Suprapubic skin (tissue), 4 donors: ENCODE results near the gene EDNRA. TPM values are rescaled to one million over a fixed set of nuclear protein-coding genes. Genes with fewer than 3 reads are reported as not detected.

Experiments used
- DNase-seq, 2 donors: peaks; one replicate each; pipeline ENCODE4 v3.0.0-alpha.2; 2019; ENCODE audit warnings: low spot score in 2 of 2
- H3K27ac ChIP-seq: fragments of 200-600 bp; sonication (generic); one replicate; pipeline ENCODE4 v1.5.1; 2019
- H3K27me3 ChIP-seq: fragments of 200-600 bp; sonication (generic); one replicate; pipeline ENCODE4 v1.5.1; 2019
- H3K36me3 ChIP-seq: fragments of 200-600 bp; sonication (generic); one replicate; pipeline ENCODE4 v1.5.1; 2019
- H3K4me1 ChIP-seq: fragments of 200-600 bp; sonication (generic); one replicate; pipeline ENCODE4 v1.5.1; 2019
- H3K4me3 ChIP-seq: fragments of 200-600 bp; sonication (generic); one replicate; pipeline ENCODE4 v1.5.1; 2019; ENCODE audit warnings: mild to moderate bottlenecking
- H3K9me3 ChIP-seq: fragments of 200-600 bp; sonication (generic); one replicate; pipeline ENCODE4 v1.5.1; 2019
- EP300 ChIP-seq: sonication (generic); formaldehyde crosslinking; IDR thresholded peaks from one replicate; pipeline ENCODE4 v1.6.1; 2017; ENCODE audit warnings: antibody characterized with exemption
- POLR2A ChIP-seq, 2 donors: fragments of 450-650 bp; IDR thresholded peaks; one replicate each; pipeline ENCODE4 v1.6.1; 2017; ENCODE audit warnings: antibody characterized with exemption in 2 of 2, mild to moderate bottlenecking in 2 of 2, moderate library complexity in 2 of 2
- POLR2AphosphoS5 ChIP-seq, 3 donors: sonication (generic); formaldehyde crosslinking; IDR thresholded peaks; one replicate each; pipeline ENCODE4 v1.6.1; 2017; ENCODE audit warnings: antibody characterized with exemption in 3 of 3
- WGBS: methylation state at CpG from one replicate; pipeline ENCODE4 v1.1.5; 2018; 5-methylcytosine and 5-hydroxymethylcytosine counted together
- total RNA-seq, 4 donors: library from RNA; depleted of rRNA; stranded (reverse); fragments of >200 nt; gene quantifications; one replicate each; pipeline ENCODE4 v1.1.0, GENCODE V29; 2016
- TF ChIP-seq, protein P1 (sequence below), 2 donors: fragments of 200-600 bp in 1 of 2; fragments of 450-650 bp in 1 of 2; sonication (generic) in 1 of 2; IDR thresholded peaks; one replicate each; pipeline ENCODE4 v1.5.1; 2016 to 2019; ENCODE audit warnings: antibody characterized with exemption in 2 of 2, mild to moderate bottlenecking in 1 of 2, moderate library complexity in 1 of 2

The EDNRA gene
- total RNA-seq, 4 donors from 2014 or later = 4.0 to 6.0 (median 4.4) TPM

DNA sequence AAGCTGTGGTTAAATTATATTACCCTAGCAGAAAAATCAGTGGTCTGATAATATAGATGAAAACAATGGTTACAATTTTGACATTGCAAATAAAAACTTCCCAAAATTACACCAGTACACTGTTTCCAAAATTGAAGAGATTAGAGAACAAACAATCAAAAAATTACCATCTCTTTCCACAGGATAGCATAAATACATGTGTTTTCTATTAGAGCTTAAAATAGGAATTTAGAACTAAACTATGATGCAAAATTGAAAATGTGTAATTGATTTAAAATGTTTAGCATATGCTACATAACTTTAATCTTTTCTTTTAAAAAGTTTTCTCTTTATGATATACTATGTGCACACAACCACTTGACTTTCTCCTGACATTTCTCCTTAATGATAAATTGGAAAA, 6.7 kb downstream of the EDNRA start:
- no peak for TF ChIP-seq EP300
- TF ChIP-seq POLR2A (IDR thresholded peaks at IDR 0.05) = no peak
- TF ChIP-seq, protein P1, sequence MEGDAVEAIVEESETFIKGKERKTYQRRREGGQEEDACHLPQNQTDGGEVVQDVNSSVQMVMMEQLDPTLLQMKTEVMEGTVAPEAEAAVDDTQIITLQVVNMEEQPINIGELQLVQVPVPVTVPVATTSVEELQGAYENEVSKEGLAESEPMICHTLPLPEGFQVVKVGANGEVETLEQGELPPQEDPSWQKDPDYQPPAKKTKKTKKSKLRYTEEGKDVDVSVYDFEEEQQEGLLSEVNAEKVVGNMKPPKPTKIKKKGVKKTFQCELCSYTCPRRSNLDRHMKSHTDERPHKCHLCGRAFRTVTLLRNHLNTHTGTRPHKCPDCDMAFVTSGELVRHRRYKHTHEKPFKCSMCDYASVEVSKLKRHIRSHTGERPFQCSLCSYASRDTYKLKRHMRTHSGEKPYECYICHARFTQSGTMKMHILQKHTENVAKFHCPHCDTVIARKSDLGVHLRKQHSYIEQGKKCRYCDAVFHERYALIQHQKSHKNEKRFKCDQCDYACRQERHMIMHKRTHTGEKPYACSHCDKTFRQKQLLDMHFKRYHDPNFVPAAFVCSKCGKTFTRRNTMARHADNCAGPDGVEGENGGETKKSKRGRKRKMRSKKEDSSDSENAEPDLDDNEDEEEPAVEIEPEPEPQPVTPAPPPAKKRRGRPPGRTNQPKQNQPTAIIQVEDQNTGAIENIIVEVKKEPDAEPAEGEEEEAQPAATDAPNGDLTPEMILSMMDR (IDR thresholded peaks at IDR 0.05) = no peak
- TF ChIP-seq POLR2AphosphoS5 (IDR thresholded peaks at IDR 0.05) = no peak
- no peak for DNase-seq
- Histone ChIP-seq H3K9me3 (no peaks in the 10 kb centered on the region), H3K4me3 (no peak overlapping the region), H3K4me1 (no peaks in the 10 kb centered on the region), H3K27me3 (no peaks in the 10 kb centered on the region), H3K36me3 (no peaks in the 10 kb centered on the region), H3K27ac (no peak overlapping the region)

DNA sequence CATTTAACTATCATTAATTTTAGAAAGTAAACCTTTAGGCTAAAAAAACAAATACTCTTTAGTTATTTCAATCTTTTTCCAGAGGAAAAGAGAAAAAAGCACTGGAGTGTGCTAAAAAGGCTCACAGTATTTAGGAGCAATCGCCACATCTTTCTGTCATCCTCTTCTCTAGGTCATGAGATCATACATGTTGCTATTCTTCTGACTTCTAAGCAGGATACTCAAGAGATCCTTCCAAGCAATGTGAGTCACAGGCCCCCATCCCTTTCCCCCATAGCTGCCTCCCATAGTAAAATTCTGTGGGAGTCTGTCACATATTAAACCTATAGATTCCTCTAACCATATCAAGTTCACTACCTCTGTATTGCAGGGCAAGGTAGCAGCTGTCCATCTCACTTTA, 7.7 kb downstream of the EDNRA start:
- TF ChIP-seq POLR2A (IDR thresholded peaks at IDR 0.05) = no peak
- no peak for TF ChIP-seq EP300
- TF ChIP-seq, protein P1 (IDR thresholded peaks at IDR 0.05) = no peak
- TF ChIP-seq POLR2AphosphoS5 (IDR thresholded peaks at IDR 0.05) = no peak
- Histone ChIP-seq H3K27me3 (no peaks in the 10 kb centered on the region), H3K4me1 (no peaks in the 10 kb centered on the region), H3K9me3 (no peaks in the 10 kb centered on the region), H3K27ac (no peak overlapping the region), H3K4me3 (no peak overlapping the region), H3K36me3 (no peaks in the 10 kb centered on the region)
- WGBS = 84% methylated on average over 1 of the region's 1 CpG
- no peak for DNase-seq

DNA sequence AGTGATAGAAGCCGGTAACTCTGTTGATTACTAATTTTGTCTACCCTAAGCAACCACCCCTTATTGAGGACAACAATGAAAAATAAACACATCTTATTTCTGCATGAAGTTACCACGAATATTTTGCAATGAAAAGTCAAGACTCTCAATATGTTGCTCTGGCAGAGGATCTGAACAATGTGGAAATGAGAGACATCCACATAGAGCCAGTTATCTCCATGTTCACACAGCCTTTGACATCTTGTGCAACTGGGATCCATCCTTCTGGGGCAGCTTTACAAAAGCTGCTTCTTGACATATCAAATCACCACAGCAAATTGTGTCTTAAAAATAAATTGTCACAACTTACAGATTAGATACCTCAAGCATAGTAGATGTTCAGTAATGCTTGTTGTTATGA, 10.2 kb downstream of the EDNRA start:
- DNase-seq = no peak
- H3K27me3 ChIP-seq = no peaks in the 10 kb centered on the region
- H3K9me3 ChIP-seq = no peaks in the 10 kb centered on the region
- H3K4me1 ChIP-seq = no peaks in the 10 kb centered on the region
- TF ChIP-seq, protein P1 (IDR thresholded peaks at IDR 0.05) = no peak
- TF ChIP-seq EP300 (no peak), POLR2AphosphoS5 (IDR thresholded peaks at IDR 0.05) (no peak), POLR2A (IDR thresholded peaks at IDR 0.05) (no peak)
- no peak overlapping the region for H3K4me3 ChIP-seq
- no peak overlapping the region for H3K27ac ChIP-seq
- 68% methylated on average over 2 of the region's 2 CpGs for WGBS
- no peaks in the 10 kb centered on the region for H3K36me3 ChIP-seq

DNA sequence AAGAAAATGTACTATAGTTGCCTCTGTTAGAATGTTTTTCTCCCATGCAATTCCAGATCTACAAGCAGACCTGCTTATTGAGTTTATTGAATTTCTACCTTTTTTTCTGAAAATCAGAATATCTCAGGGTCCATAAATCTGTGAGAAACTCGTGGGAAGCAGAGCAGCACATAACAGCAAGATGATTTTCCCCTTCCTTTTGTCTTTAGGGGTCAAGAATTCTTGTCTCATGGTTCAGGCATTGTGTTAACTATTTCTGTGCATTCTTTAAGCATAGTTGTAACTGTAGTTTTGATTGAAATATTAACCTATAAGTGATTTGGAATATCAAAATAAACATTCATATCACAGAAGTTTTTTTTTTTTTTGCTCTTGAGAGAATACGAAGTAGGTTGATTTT, 11.4 kb downstream of the EDNRA start:
- TF ChIP-seq, protein P1 (IDR thresholded peaks at IDR 0.05) = no peak
- TF ChIP-seq POLR2A (IDR thresholded peaks at IDR 0.05) (no peak), EP300 (no peak), POLR2AphosphoS5 (IDR thresholded peaks at IDR 0.05) (no peak)
- H3K4me3 ChIP-seq = no peak overlapping the region
- DNase-seq = no peak
- no peaks in the 10 kb centered on the region for H3K36me3 ChIP-seq
- H3K27ac ChIP-seq = no peak overlapping the region
- H3K27me3 ChIP-seq = no peaks in the 10 kb centered on the region
- 53% methylated on average over 2 of the region's 2 CpGs for WGBS
- H3K9me3 ChIP-seq = no peaks in the 10 kb centered on the region
- no peaks in the 10 kb centered on the region for H3K4me1 ChIP-seq

DNA sequence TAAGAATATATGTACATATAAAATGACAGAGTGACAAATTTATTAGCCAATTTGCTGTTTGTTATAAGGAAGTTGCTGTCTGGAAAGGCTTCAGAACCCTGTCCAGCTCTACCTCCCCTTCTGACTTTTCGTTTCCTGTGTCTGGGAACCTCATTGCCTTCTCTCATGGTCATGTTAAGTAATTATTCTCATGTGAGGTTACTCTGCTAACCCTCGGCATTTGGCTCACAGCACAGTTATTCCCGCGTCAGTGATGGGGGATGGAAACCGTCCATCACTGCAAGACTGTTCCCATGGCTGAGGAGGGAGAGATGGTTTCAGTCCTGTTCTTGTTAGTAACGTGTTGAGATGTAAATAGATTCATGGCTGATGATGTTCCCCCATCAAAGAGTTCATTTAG, 11.9 kb downstream of the EDNRA start:
- no peak for DNase-seq
- 47% methylated on average over 6 of the region's 6 CpGs for WGBS
- Histone ChIP-seq H3K27me3 (no peaks in the 10 kb centered on the region), H3K4me1 (no peaks in the 10 kb centered on the region), H3K4me3 (no peak overlapping the region), H3K27ac (no peak overlapping the region), H3K36me3 (no peaks in the 10 kb centered on the region), H3K9me3 (no peaks in the 10 kb centered on the region)
- TF ChIP-seq EP300 (no peak), POLR2AphosphoS5 (IDR thresholded peaks at IDR 0.05) (no peak), POLR2A (IDR thresholded peaks at IDR 0.05) (no peak)
- TF ChIP-seq, protein P1 (IDR thresholded peaks at IDR 0.05) = no peak
